ENCODE measurements around the gene IFI35.
"Not testable (repeated sequence)": the region's sequence is repeated elsewhere in the genome, so short reads cannot be mapped to it uniquely, and the experiment has no call there.

The IFI35 gene

GRCh38 chr17:43024407-43025289 is 18.1 kb downstream of the IFI35 start, which contains the start of gene RND2:
Gene RND2 (plus strand): TSS chr17:43025231. CDS start chr17:43025348, 117 bp downstream.
- DNase-seq (ENCODE audit: low read depth, low spot score): peak; percentile 63

DNA sequence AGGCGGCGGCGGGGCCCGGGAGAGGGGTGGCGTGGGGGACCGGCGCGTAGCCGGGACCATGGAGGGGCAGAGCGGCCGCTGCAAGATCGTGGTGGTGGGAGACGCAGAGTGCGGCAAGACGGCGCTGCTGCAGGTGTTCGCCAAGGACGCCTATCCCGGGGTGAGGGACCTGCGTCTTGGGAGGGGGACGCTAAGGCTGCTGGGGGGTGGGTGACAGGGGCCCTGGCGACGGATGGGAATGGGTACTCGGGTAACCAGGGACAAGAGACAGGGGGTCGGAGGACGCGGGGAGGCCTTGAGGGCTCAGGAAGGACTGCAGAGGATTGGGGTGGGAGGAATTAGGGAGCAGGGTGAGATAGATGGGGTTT is 18.7 kb downstream of the IFI35 start:
- no peak for DNase-seq (ENCODE audit: low read depth, low spot score)

DNA sequence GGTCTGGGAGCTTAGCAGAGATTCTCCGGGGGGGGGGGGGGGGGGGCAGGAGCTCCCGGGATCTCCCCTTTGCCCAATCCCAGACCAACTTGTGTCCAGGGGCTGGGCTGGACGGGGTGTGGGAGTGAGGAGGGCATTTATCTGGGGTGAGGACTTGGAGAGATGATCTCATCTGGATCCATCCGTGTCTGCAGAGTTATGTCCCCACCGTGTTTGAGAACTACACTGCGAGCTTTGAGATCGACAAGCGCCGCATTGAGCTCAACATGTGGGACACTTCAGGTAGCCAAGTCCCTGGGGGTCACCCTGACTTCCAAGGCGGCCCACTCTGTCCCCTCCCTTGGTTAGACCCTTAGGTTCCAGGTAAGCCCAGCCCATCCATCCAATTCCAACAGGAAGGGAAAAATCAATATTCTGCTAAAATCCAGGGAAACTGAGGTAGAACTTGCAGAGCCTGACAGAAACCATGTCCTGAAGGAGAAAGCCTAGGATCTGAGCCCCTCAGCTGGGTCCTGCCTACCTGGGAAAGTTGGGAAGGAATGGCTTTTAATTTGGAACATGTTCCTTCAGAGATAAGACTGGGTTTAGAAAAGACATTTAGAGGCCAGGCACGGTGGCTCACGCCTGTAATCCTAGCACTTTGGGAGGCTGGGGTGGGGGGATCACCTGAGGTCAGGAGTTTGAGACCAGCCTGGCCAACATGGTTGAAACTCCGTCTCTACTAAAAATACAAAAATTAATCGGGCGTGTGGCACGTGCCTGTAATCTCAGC is 19.4 kb downstream of the IFI35 start:
- DNase-seq (ENCODE audit: low read depth, low spot score): no peak

DNA sequence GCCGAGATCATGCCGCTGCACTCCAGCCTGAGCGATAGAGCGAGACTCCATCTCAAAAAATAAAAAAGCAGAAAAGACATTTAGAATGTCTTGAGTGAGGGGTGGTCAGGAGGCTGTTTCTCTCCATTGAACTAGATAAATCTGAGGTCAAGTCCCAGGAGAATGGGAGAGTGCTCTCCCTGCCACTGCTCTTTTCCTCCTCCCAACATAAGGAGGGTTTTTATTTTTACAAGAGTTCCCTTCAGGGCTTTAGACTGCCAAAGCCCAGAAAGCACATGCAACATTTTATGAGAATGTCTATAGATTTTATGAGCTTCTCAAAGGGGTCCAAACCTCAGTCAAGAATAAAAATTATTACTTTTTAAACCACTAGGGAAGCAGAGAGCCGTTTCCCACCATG is 20.0 kb downstream of the IFI35 start:
- DNase-seq (ENCODE audit: low read depth, low spot score): no peak

GRCh38 chr17:43027091-43028032 is 20.8 kb downstream of the IFI35 start:
- no peak for DNase-seq (ENCODE audit: low read depth, low spot score)

- no peak for DNase-seq (ENCODE audit: low read depth, low spot score)
These were observed 21.8 kb downstream of the IFI35 start for GRCh38 chr17:43028221-43028861.

DNA sequence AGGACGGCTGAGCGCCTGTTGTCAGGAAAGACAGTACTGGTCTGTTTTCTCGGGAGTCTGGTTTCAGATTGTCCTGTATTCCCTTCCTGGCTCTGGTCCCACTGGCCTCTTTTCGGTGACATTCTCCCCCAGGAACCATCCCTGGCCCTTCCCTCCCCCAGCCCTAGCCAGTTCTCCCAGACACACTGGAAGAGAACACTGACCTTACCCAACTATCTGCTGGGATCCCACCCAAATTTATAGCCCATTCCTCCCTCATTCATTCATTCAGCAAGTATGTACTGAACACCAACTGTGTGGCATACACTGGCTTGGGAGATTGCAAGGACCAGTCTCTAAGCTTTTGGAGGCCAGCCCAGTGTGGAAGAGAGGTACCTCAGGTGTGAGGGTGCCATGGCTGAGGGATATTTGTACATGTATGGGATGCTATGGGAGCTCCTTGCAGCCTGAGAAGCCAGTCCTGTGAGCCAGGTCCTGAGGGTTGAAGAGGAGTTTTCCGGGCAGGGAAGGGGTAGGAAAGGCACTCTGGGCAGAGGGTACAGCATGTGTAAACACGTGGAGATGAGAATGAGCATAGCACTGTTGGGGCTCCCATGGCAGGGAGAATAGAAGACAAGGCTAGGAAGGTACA is 23.7 kb downstream of the IFI35 start:
- DNase-seq (ENCODE audit: low read depth, low spot score): no peak

GRCh38 chr17:43031666-43032065 is 25.1 kb downstream of the IFI35 start:
- DNase-seq (ENCODE audit: low read depth, low spot score): no peak

DNA sequence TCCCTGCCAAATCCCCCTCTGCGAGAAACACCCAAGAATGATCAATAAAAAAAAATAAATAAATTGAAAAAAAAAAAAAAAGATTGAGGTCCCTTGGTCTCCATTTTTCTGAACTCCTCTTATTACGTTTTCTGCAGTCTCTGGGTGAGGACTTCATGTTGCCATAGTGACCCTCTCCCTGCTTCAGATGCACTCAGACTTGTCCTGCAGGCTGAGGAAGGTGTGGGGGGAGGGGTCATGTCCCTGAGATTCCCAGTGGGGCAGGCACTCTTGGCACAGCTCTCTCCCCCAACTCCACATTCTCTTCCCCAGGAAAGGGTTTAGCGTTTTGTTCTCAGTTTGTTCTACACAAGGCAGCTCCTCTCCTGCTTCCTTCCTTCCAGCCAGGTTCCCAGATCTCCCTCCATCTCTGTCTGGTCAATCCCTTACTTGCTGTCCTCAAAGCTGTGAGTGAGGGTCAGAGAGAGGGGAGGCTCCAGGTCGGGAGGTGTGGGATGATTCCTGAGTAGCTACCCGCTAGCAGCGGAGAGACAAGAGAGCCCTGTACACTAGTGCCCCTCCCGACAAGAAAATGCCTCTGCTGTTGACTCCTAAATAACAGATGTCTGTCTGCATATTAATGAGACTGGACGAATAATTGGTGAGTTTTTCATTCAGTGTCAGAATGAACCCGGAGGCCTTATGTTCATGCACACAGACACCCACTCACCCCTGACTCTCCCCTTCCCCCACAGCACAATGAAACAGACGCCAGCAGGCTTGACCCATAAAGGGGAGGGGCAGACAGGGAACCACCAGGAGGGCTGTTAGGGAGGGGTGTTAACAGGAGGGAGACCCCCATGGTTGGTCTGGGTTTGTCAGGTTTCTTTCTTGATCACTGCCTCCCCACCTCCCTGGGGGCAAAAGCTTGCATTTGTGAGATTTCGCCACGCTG is 27.6 kb downstream of the IFI35 start:
- no peak for DNase-seq (ENCODE audit: low read depth, low spot score)

- no peak for DNase-seq (ENCODE audit: low read depth, low spot score)
These were observed 28.3 kb downstream of the IFI35 start for GRCh38 chr17:43034894-43035293.

DNA sequence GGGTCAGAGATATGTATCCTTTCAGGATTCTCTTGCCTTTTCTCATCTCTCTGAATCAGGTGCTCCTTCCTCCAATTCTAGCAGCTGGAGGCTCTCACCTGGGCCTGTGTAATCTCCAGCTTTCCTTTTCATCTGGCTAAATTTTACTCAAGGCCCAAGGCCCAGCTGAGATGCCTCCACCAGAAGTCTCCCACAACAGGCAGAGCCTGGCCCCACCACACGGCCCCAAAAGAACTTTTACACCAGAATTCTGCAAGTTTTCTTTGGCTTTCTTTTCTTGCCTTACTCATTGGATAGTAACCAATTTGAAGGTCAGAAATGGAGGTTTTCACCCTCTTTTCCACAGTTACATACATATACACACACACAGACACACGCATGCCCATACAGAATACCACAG is 33.1 kb downstream of the IFI35 start:
- no peak for DNase-seq (ENCODE audit: low read depth, low spot score)

DNA sequence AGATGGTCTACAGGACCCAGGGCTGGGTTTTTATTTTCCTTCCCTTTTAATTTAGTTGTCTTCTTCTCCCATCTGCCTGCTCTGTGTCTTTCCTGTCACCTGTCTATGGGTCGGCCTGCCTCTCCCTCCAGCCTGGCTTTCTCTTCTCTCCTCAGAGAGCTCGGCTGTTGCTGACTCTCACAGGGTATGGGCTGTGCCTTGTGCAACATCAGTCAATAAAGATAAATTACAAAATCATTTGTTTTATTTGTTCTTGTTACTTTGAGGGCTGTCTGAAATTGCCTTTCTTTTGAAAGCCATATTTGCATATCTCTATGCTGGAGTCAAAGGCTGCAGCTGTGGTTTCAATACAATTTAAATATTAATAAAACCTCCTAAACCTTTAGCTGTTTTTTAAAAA is 34.1 kb downstream of the IFI35 start:
- no peak for DNase-seq (ENCODE audit: low read depth, low spot score)

- DNase-seq (ENCODE audit: low read depth, low spot score): no peak
These were observed 35.5 kb downstream of the IFI35 start for GRCh38 chr17:43042025-43042628.

DNA sequence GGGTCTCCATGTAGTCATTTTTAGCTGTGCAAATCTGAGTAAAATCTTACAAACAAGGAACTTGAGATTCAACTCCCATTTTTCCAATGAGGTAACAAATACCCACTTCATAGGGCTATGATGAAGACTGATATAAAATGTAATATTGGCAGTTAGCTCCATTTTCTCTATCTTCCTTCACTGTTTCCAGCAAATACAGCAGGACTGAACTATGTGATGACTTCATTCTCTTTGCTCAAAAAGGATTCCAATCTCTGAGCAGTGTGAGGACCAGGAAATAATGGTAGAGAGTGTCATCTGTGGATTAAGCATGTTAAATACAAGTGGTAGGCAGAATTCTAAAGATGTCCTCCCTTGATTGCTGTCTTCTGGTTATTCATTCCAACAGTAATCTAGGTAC is 36.7 kb downstream of the IFI35 start:
- no peak for DNase-seq (ENCODE audit: low read depth, low spot score)

- DNase-seq (ENCODE audit: low read depth, low spot score): no peak
These were observed 37.4 kb downstream of the IFI35 start for GRCh38 chr17:43044024-43044423.

DNA sequence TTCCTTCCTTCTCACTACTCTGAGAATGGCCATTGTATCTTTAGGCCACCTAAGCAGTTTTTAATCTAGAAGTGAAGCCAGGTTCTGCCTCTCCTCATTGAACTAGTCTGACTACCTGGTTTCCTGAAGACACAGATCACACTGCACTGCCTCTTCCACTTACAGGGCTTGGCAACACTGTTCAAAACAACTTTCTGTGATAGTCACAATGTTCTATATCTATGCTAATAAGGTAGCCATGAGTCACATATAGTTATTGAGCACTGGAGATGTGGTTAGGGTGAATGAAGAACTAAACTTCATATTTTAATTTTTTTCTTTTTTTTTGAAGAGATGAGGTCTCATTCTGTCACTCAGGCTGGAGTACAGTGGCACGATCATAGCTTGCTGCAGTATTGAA is 45.4 kb downstream of the IFI35 start:
- no peak for DNase-seq (ENCODE audit: low read depth, low spot score)

DNA sequence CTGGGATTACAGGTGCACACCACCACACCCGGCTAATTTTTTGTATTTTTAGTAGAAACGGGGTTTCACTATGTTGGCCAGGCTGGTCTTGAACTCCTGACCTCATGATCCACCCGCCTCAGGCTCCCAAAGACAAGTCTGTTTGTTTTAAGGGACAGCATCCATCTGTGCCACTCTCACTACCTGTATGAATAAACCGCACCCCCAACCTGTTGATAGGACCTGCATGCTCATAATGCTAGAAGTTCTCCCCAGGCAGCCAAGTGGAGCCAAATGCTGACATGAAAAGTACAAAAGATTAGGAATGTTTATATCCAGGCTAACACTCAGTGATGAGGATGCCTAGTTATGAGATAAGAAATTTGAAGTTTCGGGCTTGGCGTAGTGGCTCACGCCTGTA is 46.4 kb downstream of the IFI35 start:
- DNase-seq (ENCODE audit: low read depth, low spot score): not testable (repeated sequence)

- no peak for DNase-seq (ENCODE audit: low read depth, low spot score)
These were observed 49.5 kb downstream of the IFI35 start for GRCh38 chr17:43056051-43056450.

DNA sequence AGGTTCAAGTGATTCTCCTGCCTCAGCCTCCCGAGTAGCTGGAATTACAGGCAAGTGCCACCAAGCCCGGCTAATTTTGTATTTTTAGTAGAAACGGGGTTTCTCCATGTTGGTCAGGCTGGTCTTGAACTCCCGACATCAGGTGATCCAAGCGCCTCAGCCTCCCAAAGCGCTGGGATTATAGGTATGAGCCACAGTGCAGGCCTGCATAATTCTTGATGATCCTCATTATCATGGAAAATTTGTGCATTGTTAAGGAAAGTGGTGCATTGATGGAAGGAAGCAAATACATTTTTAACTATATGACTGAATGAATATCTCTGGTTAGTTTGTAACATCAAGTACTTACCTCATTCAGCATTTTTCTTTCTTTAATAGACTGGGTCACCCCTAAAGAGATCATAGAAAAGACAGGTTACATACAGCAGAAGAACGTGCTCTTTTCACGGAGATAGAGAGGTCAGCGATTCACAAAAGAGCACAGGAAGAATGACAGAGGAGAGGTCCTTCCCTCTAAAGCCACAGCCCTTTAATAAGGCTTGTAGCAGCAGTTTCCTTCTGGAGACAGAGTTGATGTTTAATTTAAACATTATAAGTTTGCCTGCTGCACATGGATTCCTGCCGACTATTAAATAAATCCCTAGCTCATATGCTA is 56.5 kb downstream of the IFI35 start:
- DNase-seq (ENCODE audit: low read depth, low spot score): no peak

Measured in activated naive CD8-positive, alpha-beta T cell treated with anti-CD3 and anti-CD28 coated beads, Interleukin-2, amount 50 U/mL, for 16 hours (primary cell).